Right atrium auricular region (tissue), 2 donors: Measurements from ENCODE around the gene PCBP2. TPM values are rescaled to one million over a fixed set of nuclear protein-coding genes. Genes with fewer than 3 reads are reported as not detected.

Source experiments
- DNase-seq: peaks from one replicate; pipeline ENCODE4 v3.0.0-alpha.2; 2019; ENCODE audit warnings: low spot score
- H3K27ac ChIP-seq, 2 donors: fragments of 200-600 bp; sonication (generic); 1 replicate in 1 of 2; 2 replicates in 1 of 2; pipeline ENCODE4 v1.5.1; 2016 to 2019
- H3K27me3 ChIP-seq, 2 donors: fragments of 200-600 bp; sonication (generic); one replicate each; pipeline versions ENCODE4 v1.5.1 to v1.6.0; 2017 to 2019
- H3K36me3 ChIP-seq: fragments of 200-600 bp; sonication (generic); one replicate; pipeline ENCODE4 v1.5.1; 2016
- H3K4me1 ChIP-seq, 2 donors: fragments of 200-600 bp; sonication (generic); one replicate each; pipeline versions ENCODE4 v1.5.1 to v1.6.0; 2017 to 2019
- H3K4me3 ChIP-seq, 2 donors: fragments of 200-600 bp; sonication (generic); 1 replicate in 1 of 2; 2 replicates in 1 of 2; pipeline ENCODE4 v1.5.1; 2017 to 2019; ENCODE audit warnings: mild to moderate bottlenecking in 1 of 2, moderate library complexity in 1 of 2
- H3K9me3 ChIP-seq, 2 donors: fragments of 200-600 bp; sonication (generic); one replicate each; pipeline ENCODE4 v1.5.1; 2019
- total RNA-seq, 2 donors: library from RNA; depleted of rRNA; stranded (reverse); fragments of >200 nt; gene quantifications; one replicate each; pipeline ENCODE4 v1.1.0, GENCODE V29; 2016
- TF ChIP-seq, protein P1 (sequence below), 2 donors: fragments of 200-600 bp; sonication (generic); IDR thresholded peaks; one replicate each; pipeline ENCODE4 v1.5.1; 2019; ENCODE audit warnings: antibody characterized with exemption in 2 of 2

Gene PCBP2
- total RNA-seq, 2 donors from 2014 or later = 288 to 378 TPM

DNA sequence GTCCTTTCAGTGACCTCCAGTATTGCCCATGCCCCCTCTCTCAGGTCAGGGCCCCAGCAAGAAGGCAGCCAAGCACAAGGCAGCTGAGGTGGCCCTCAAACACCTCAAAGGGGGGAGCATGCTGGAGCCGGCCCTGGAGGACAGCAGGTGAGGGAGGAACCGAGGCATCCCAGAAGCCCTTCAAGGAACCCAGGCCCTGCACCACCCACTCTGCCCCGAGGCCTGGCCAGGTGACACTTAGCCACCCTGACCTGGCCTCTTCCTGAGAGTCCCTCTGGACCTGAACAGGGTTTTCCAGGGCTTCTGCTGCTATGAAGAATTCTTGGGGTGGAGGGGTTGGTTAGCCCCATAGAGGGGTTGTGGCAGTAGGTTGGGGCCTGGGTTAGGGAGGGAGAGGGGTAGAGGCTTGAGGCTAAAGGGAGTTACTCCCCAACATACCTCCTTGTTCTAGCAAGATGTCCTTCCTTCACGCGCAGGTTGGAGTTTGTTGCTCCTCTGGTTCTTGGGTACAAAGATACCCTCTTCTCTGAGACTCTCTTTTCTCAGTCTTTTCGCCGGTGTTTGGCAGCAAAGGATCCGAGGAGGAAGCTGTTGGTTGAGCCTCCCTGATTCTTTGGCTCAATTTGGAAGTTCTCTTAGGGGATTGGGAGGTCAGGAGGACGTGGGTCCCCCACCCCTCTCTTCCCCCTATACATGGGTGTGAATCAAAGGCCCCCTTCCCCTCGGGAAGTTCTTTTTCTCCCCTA is 51.3 kb downstream of the PCBP2 start:
- H3K9me3 ChIP-seq = no peaks in the 10 kb centered on the region
- H3K27ac ChIP-seq = peak overlapping the region; percentile 98
- DNase-seq = no peak
- H3K4me1 ChIP-seq = peaks cover 0 to 34% of the 10 kb centered on the region in 2 donors
- TF ChIP-seq, protein P1, sequence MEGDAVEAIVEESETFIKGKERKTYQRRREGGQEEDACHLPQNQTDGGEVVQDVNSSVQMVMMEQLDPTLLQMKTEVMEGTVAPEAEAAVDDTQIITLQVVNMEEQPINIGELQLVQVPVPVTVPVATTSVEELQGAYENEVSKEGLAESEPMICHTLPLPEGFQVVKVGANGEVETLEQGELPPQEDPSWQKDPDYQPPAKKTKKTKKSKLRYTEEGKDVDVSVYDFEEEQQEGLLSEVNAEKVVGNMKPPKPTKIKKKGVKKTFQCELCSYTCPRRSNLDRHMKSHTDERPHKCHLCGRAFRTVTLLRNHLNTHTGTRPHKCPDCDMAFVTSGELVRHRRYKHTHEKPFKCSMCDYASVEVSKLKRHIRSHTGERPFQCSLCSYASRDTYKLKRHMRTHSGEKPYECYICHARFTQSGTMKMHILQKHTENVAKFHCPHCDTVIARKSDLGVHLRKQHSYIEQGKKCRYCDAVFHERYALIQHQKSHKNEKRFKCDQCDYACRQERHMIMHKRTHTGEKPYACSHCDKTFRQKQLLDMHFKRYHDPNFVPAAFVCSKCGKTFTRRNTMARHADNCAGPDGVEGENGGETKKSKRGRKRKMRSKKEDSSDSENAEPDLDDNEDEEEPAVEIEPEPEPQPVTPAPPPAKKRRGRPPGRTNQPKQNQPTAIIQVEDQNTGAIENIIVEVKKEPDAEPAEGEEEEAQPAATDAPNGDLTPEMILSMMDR (IDR thresholded peaks at IDR 0.05) = no peak
- peaks cover 23% of the 10 kb centered on the region for H3K36me3 ChIP-seq
- no peaks in the 10 kb centered on the region for H3K27me3 ChIP-seq
- H3K4me3 ChIP-seq = no peak overlapping the region

DNA sequence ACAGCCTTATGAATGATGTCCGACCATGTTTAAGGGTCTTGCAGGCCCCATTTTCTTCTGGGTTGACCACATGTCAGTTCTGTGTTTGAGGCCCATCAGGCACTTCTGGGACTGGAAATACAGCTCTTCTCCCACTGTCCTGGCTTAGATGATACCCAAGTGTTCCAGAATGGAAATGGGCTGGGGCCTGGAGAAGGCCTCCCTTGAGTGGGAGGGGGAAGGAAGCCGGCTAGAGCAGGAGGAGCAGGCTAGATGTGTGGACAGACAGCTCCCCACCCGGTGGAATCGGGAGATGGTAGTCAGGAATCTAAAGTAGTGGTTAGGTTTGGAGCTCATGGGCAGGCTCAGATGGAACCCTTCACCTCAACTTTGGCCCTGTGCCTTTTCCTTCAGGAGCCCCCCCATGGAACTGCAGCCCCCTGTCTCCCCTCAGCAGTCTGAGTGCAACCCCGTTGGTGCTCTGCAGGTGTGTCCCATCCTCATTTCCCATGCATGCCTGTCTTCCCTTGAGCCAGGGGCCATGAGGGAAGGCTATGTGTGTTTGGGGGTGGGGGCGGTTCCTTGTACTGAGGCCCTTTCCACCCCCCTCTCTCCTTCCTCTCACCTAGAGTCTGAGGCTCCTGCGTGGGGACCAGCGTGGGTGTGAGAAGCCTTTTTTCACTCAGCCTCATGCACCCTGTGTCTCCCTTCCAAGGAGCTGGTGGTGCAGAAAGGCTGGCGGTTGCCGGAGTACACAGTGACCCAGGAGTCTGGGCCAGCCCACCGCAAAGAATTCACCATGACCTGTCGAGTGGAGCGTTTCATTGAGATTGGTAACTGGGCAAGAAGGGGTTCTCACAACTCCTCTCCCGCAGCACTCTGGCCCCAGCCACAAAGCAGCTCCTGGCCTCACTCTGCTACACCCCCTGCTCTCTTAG is 52.4 kb downstream of the PCBP2 start:
- no peak for DNase-seq
- H3K36me3 ChIP-seq = peaks cover 23% of the 10 kb centered on the region
- H3K27ac ChIP-seq = no peak overlapping the region
- no peaks in the 10 kb centered on the region for H3K9me3 ChIP-seq
- H3K4me3 ChIP-seq = no peak overlapping the region
- H3K27me3 ChIP-seq = no peaks in the 10 kb centered on the region
- H3K4me1 ChIP-seq = peaks cover 0 to 32% of the 10 kb centered on the region in 2 donors
- TF ChIP-seq, protein P1 (IDR thresholded peaks at IDR 0.05) = no peak

DNA sequence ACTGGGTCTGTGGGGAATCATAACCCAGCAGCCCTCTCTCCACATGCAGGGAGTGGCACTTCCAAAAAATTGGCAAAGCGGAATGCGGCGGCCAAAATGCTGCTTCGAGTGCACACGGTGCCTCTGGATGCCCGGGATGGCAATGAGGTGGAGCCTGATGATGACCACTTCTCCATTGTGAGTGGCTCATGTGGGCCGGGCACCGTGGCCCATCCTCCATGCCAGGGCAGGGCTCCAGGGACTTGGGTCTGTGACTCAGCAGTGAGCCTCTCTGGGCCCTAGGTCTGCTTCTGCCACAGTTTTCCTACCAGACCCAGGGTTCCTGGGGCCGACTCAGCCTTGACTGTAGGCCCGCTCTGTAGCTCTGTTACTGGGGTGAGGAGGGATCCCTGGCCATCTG is 53.2 kb downstream of the PCBP2 start:
- no peak for DNase-seq
- Histone ChIP-seq H3K27ac (no peak overlapping the region), H3K9me3 (no peaks in the 10 kb centered on the region), H3K4me3 (no peak overlapping the region), H3K36me3 (peaks cover 23% of the 10 kb centered on the region), H3K4me1 (peaks cover 0 to 32% of the 10 kb centered on the region in 2 donors), H3K27me3 (no peaks in the 10 kb centered on the region)
- TF ChIP-seq, protein P1 (IDR thresholded peaks at IDR 0.05) = no peak

DNA sequence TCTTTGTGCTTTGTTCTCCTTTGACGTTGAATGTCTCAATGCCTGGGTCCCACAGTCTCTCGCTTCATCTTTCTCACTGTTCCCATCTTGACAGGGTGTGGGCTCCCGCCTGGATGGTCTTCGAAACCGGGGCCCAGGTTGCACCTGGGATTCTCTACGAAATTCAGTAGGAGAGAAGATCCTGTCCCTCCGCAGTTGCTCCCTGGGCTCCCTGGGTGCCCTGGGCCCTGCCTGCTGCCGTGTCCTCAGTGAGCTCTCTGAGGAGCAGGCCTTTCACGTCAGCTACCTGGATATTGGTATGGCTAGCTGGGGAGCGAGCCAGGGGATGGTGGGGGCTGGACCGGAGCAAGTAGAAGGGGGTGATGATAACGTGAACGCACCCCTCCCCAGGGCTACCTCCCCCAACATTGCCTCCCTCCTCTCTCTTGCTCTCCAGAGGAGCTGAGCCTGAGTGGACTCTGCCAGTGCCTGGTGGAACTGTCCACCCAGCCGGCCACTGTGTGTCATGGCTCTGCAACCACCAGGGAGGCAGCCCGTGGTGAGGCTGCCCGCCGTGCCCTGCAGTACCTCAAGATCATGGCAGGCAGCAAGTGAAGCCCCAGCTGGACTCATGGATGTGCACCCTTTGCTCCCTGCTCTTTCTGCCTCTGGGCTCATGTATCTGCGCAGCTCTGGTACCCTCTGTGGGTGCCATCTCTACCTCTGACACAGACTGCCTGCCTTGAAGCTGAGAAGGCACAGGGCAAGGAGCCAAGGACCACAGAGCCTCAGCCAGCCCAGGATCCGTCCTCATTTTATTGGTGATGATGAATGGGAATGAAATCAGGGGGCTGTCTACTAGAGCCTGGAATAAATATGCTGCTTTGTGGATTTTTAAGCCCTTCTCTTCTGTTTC is 53.9 kb downstream of the PCBP2 start:
- H3K9me3 ChIP-seq = no peaks in the 10 kb centered on the region
- H3K27ac ChIP-seq = no peak overlapping the region
- no peak for DNase-seq
- H3K27me3 ChIP-seq = no peaks in the 10 kb centered on the region
- H3K36me3 ChIP-seq = peaks cover 23% of the 10 kb centered on the region
- TF ChIP-seq, protein P1 (IDR thresholded peaks at IDR 0.05) = no peak
- peaks cover 0 to 32% of the 10 kb centered on the region in 2 donors for H3K4me1 ChIP-seq
- H3K4me3 ChIP-seq = no peak overlapping the region

DNA sequence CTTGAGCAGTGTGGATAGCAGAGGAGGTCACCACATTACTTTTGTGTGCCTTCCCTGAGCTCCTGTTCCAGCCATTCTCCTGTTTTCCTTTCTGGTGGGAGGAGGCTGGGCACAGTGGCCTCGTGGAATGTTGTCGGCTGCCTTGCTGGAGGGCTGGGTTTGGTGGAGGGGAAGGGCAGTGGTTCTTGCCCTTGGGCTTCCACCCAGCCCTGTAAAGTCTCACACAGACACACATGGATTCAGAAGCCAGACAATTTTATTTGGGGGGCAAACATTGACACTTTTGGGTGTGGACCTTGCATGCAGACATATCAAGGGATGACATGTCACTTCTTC is 54.5 kb downstream of the PCBP2 start:
- H3K4me3 ChIP-seq = no peak overlapping the region
- H3K36me3 ChIP-seq = peaks cover 27% of the 10 kb centered on the region
- H3K4me1 ChIP-seq = peaks cover 0 to 31% of the 10 kb centered on the region in 2 donors
- DNase-seq = no peak
- H3K9me3 ChIP-seq = no peaks in the 10 kb centered on the region
- H3K27me3 ChIP-seq = no peaks in the 10 kb centered on the region
- TF ChIP-seq, protein P1 (IDR thresholded peaks at IDR 0.05) = no peak
- no peak overlapping the region for H3K27ac ChIP-seq
